ENCODE measurements around the gene TLL2. TPM values are rescaled to one million over a fixed set of nuclear protein-coding genes. Genes with fewer than 3 reads are reported as not detected.

The TLL2 gene
- polyA plus RNA-seq (2013, experiment 1 of 2): not detected
- not detected for polyA plus RNA-seq (2013, experiment 2 of 2)

DNA sequence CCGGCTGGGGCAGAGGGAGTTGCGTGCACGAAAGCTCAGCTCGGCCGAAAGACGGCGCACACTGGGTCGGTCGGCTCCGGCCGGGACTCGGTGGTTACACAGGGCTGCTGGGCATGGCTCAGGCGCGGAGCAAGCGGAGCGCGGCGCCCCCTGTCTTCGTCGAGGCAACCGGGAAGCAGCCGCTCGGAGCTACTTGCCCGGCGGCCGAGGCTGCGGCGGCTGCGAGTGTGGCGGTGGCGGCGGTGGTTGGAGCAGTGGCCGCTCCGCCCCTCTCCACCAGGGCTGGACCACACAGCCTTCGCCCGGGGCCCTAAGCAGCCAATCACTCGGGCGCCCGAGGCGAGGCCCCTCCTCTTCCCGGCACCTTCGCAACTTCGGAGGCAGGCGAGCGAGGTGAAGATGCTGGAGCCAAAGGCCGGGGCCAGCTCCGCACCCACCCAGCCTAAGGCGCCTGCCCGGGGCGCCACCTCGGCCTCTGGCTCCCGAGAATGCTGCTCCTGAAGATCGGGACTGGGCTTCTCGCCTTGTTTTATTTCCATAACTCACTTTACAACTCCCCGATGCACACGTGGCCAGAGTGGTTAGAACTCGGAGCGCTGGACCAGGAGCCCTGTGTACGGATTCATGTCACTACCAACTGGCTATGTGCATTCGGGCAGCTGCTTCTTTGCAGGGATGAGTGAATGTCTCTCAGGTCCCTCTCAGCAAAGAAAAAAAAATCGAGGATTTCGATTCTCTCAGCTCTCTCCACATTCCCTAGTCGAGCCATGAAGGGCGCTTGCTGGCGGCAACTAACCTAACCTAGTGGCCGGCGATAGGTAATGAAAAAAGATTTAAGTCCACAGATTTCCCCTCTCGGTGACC lies at the start of gene TLL2:
TLL2 (minus strand) TSS at position 229 of the 864 bp plus-strand sequence. CDS start 241 bp downstream, outside the sequence.
- no peak within 1 kb of the TSS for H2AK5ac ChIP-seq (ENCODE audit: low read length, severe bottlenecking)
- peak within 1 kb of the TSS; percentile 74 for H2BK5ac ChIP-seq (ENCODE audit: low read depth, low read length, poor library complexity, severe bottlenecking)
- H3K9me3 ChIP-seq (ENCODE audit: control insufficient read depth, low read length): no peaks in the 10 kb centered on the region
- H3K36me3 ChIP-seq (ENCODE audit: control insufficient read depth in 1 of 2, insufficient read depth in 2 of 2, low read depth in 1 of 2, low read length in 2 of 2): peaks cover 0 to 15% of the 10 kb centered on the region in 2 experiments
- H2AFZ ChIP-seq (ENCODE audit: low read depth, low read length): peak within 1 kb of the TSS; percentile 51
- WGBS: 7% methylated on average over 60 of the region's 68 CpGs
- no peak within 1 kb of the TSS for H3K4ac ChIP-seq (ENCODE audit: low read depth in 1 of 2, low read length in 2 of 2)
- H4K8ac ChIP-seq (ENCODE audit: low read length): no peak within 1 kb of the TSS
- H2BK12ac ChIP-seq (ENCODE audit: low read length in 2 of 2): no peak within 1 kb of the TSS
- H3K27ac ChIP-seq (ENCODE audit: low read length, poor library complexity, severe bottlenecking): peak within 1 kb of the TSS; percentile 66
- no peak within 1 kb of the TSS for H2BK15ac ChIP-seq (ENCODE audit: low read depth, poor library complexity, severe bottlenecking)
- H3K4me3 ChIP-seq (ENCODE audit: insufficient read depth in 1 of 2, low read depth in 1 of 2, low read length in 2 of 2): peak within 1 kb of the TSS; percentile 76
- H3K18ac ChIP-seq (ENCODE audit: low read depth in 1 of 2, low read length in 2 of 2): no peak within 1 kb of the TSS
- no peak within 1 kb of the TSS for H2BK120ac ChIP-seq (ENCODE audit: low read depth, low read length)
- peaks cover 23% of the 10 kb centered on the region for H3K4me1 ChIP-seq (ENCODE audit: control insufficient read depth, insufficient read depth, low read depth, low read length)
- peak within 1 kb of the TSS; percentile 87 for H3K4me2 ChIP-seq (ENCODE audit: low read length, poor library complexity, severe bottlenecking)
- H3K79me1 ChIP-seq (replicated peaks; ENCODE audit: low read length, poor library complexity, severe bottlenecking): peaks cover 11% of the 10 kb centered on the region
- DNase-seq: peak; percentile 89
- no peak within 1 kb of the TSS for H3K14ac ChIP-seq (ENCODE audit: low read length in 2 of 2)
- no peak within 1 kb of the TSS for H4K91ac ChIP-seq (ENCODE audit: low read length)
- H3K27me3 ChIP-seq (ENCODE audit: control insufficient read depth in 1 of 2, insufficient read depth in 1 of 2, low read length in 2 of 2): peaks cover 0 to 15% of the 10 kb centered on the region in 2 experiments
- H3K23ac ChIP-seq (ENCODE audit: low read length in 2 of 2): no peak within 1 kb of the TSS
- peak within 1 kb of the TSS; percentile 45 for H3K9ac ChIP-seq (ENCODE audit: low read length)

DNA sequence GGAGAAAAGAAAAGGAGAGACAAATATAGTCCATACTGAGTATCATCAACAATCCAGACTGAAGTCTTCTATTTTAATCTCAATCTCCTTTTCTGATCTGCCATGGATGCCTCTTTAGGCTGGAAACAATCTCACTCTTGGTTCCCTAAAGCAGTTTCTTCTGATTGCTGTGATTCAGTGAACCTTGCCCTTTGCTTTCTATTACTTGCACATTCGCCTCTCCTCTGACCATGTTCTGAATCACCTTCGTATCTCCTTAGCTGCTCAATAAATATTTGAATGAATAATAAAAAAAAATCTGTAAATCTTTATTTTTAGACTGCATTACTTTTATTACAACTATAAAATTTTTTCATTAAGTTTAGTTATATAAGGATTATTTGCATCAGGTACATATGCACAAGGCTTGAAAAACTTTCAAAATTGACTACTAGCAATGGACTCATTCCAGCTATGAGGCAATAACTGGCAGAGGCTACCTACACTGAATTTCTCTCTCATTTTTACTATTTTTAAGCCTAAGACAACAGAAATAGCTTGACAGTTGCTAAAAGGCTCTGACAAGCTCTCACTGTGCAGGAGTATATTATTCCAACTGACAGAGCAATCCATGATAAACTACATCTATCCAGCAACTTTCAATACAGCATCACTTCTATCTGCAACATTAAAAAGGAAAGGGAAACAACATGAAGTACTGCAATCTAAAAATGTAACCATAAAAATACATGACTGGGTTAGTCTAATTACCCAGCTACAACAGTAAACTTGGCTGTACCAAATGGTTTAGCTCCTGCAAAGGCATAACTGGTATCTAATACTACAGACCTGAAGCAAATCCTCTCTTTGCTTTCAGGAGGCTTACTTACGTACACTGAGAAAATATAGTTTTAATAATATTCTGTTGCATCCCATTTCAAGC lies 47.5 kb upstream of the TLL2 start:
- H3K9ac ChIP-seq (ENCODE audit: low read length): peak overlapping the region; percentile 37
- H2BK15ac ChIP-seq (ENCODE audit: low read depth, poor library complexity, severe bottlenecking): no peak overlapping the region
- no peak overlapping the region for H2BK5ac ChIP-seq (ENCODE audit: low read depth, low read length, poor library complexity, severe bottlenecking)
- no peak overlapping the region for H2AK5ac ChIP-seq (ENCODE audit: low read length, severe bottlenecking)
- H3K14ac ChIP-seq (ENCODE audit: low read length in 2 of 2): no peak overlapping the region
- no peak overlapping the region for H4K91ac ChIP-seq (ENCODE audit: low read length)
- no peak overlapping the region for H3K27ac ChIP-seq (ENCODE audit: low read length, poor library complexity, severe bottlenecking)
- peaks cover 6 to 65% of the 10 kb centered on the region in 2 experiments for H3K36me3 ChIP-seq (ENCODE audit: control insufficient read depth in 1 of 2, insufficient read depth in 2 of 2, low read depth in 1 of 2, low read length in 2 of 2)
- H2BK120ac ChIP-seq (ENCODE audit: low read depth, low read length): no peak overlapping the region
- H3K4me3 ChIP-seq (ENCODE audit: insufficient read depth in 1 of 2, low read depth in 1 of 2, low read length in 2 of 2): no peak overlapping the region
- peaks cover 15% of the 10 kb centered on the region for H3K79me1 ChIP-seq (replicated peaks; ENCODE audit: low read length, poor library complexity, severe bottlenecking)
- H3K4me1 ChIP-seq (ENCODE audit: control insufficient read depth, insufficient read depth, low read depth, low read length): no peaks in the 10 kb centered on the region
- WGBS: no CpG with 5 or more reads among the region's 3 CpGs
- no peak overlapping the region for H3K4ac ChIP-seq (ENCODE audit: low read depth in 1 of 2, low read length in 2 of 2)
- H4K8ac ChIP-seq (ENCODE audit: low read length): no peak overlapping the region
- H2AFZ ChIP-seq (ENCODE audit: low read depth, low read length): no peak overlapping the region
- DNase-seq: no peak
- H3K4me2 ChIP-seq (ENCODE audit: low read length, poor library complexity, severe bottlenecking): no peak overlapping the region
- no peak overlapping the region for H3K18ac ChIP-seq (ENCODE audit: low read depth in 1 of 2, low read length in 2 of 2)
- no peak overlapping the region for H3K23ac ChIP-seq (ENCODE audit: low read length in 2 of 2)
- no peaks in the 10 kb centered on the region for H3K9me3 ChIP-seq (ENCODE audit: control insufficient read depth, low read length)
- H2BK12ac ChIP-seq (ENCODE audit: low read length in 2 of 2): no peak overlapping the region
- H3K27me3 ChIP-seq (ENCODE audit: control insufficient read depth in 1 of 2, insufficient read depth in 1 of 2, low read length in 2 of 2): no peaks in the 10 kb centered on the region

GRCh38 chr10:96560489-96560888 lies 46.8 kb upstream of the TLL2 start:
- Histone ChIP-seq H3K14ac (ENCODE audit: low read length in 2 of 2) (no peak overlapping the region), H2BK5ac (ENCODE audit: low read depth, low read length, poor library complexity, severe bottlenecking) (no peak overlapping the region), H3K4ac (ENCODE audit: low read depth in 1 of 2, low read length in 2 of 2) (no peak overlapping the region), H2BK120ac (ENCODE audit: low read depth, low read length) (no peak overlapping the region), H3K79me1 (replicated peaks; ENCODE audit: low read length, poor library complexity, severe bottlenecking) (peaks cover 15% of the 10 kb centered on the region), H2BK12ac (ENCODE audit: low read length in 2 of 2) (no peak overlapping the region), H3K4me1 (ENCODE audit: control insufficient read depth, insufficient read depth, low read depth, low read length) (no peaks in the 10 kb centered on the region), H4K8ac (ENCODE audit: low read length) (no peak overlapping the region), H2AFZ (ENCODE audit: low read depth, low read length) (no peak overlapping the region), H3K18ac (ENCODE audit: low read depth in 1 of 2, low read length in 2 of 2) (no peak overlapping the region), H3K27me3 (ENCODE audit: control insufficient read depth in 1 of 2, insufficient read depth in 1 of 2, low read length in 2 of 2) (no peaks in the 10 kb centered on the region), H3K23ac (ENCODE audit: low read length in 2 of 2) (no peak overlapping the region), H3K4me3 (ENCODE audit: insufficient read depth in 1 of 2, low read depth in 1 of 2, low read length in 2 of 2) (no peak overlapping the region), H3K4me2 (ENCODE audit: low read length, poor library complexity, severe bottlenecking) (no peak overlapping the region), H4K91ac (ENCODE audit: low read length) (no peak overlapping the region), H3K9me3 (ENCODE audit: control insufficient read depth, low read length) (no peaks in the 10 kb centered on the region), H3K36me3 (ENCODE audit: control insufficient read depth in 1 of 2, insufficient read depth in 2 of 2, low read depth in 1 of 2, low read length in 2 of 2) (peaks cover 6 to 67% of the 10 kb centered on the region in 2 experiments), H3K9ac (ENCODE audit: low read length) (peak overlapping the region; percentile 37), H3K27ac (ENCODE audit: low read length, poor library complexity, severe bottlenecking) (no peak overlapping the region), H2AK5ac (ENCODE audit: low read length, severe bottlenecking) (no peak overlapping the region), H2BK15ac (ENCODE audit: low read depth, poor library complexity, severe bottlenecking) (no peak overlapping the region)
- 100% methylated on average over 1 of the region's 2 CpGs for WGBS
- no peak for DNase-seq

DNA sequence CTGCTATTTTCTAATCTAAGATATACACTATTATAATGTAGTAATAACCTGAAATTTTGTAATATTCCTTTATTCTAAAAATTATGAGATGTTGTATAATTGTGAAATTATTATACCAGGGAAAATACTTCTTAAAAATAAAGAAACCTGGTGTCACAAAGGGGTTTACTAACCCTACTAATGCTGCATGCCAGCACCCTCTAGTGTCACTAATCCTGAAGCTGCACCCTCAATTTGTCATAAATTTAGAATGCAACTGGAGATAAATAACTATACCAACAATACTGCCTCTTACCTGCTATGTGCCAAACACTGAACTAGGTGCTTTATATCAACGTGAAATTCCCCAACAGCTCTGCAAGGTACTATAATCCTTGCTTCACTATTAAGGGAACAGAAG lies 42.3 kb upstream of the TLL2 start:
- Histone ChIP-seq H2BK5ac (ENCODE audit: low read depth, low read length, poor library complexity, severe bottlenecking) (no peak overlapping the region), H3K4me2 (ENCODE audit: low read length, poor library complexity, severe bottlenecking) (no peak overlapping the region), H2AK5ac (ENCODE audit: low read length, severe bottlenecking) (no peak overlapping the region), H3K4me1 (ENCODE audit: control insufficient read depth, insufficient read depth, low read depth, low read length) (no peaks in the 10 kb centered on the region), H3K4me3 (ENCODE audit: insufficient read depth in 1 of 2, low read depth in 1 of 2, low read length in 2 of 2) (no peak overlapping the region), H3K9me3 (ENCODE audit: control insufficient read depth, low read length) (no peaks in the 10 kb centered on the region), H3K23ac (ENCODE audit: low read length in 2 of 2) (no peak overlapping the region), H2BK120ac (ENCODE audit: low read depth, low read length) (no peak overlapping the region), H3K4ac (ENCODE audit: low read depth in 1 of 2, low read length in 2 of 2) (no peak overlapping the region), H4K8ac (ENCODE audit: low read length) (no peak overlapping the region), H2BK12ac (ENCODE audit: low read length in 2 of 2) (no peak overlapping the region), H4K91ac (ENCODE audit: low read length) (no peak overlapping the region), H3K9ac (ENCODE audit: low read length) (no peak overlapping the region), H3K18ac (ENCODE audit: low read depth in 1 of 2, low read length in 2 of 2) (no peak overlapping the region), H3K27ac (ENCODE audit: low read length, poor library complexity, severe bottlenecking) (no peak overlapping the region), H2AFZ (ENCODE audit: low read depth, low read length) (no peak overlapping the region), H2BK15ac (ENCODE audit: low read depth, poor library complexity, severe bottlenecking) (no peak overlapping the region), H3K79me1 (replicated peaks; ENCODE audit: low read length, poor library complexity, severe bottlenecking) (peaks cover 24% of the 10 kb centered on the region), H3K27me3 (ENCODE audit: control insufficient read depth in 1 of 2, insufficient read depth in 1 of 2, low read length in 2 of 2) (no peaks in the 10 kb centered on the region), H3K36me3 (ENCODE audit: control insufficient read depth in 1 of 2, insufficient read depth in 2 of 2, low read depth in 1 of 2, low read length in 2 of 2) (peaks cover 3 to 81% of the 10 kb centered on the region in 2 experiments), H3K14ac (ENCODE audit: low read length in 2 of 2) (no peak overlapping the region)
- 100% methylated on average over 1 of the region's 1 CpG for WGBS
- no peak for DNase-seq
